Articular chondrocyte of knee joint (primary cell): ENCODE measurements around the gene WNK3. TPM values are rescaled to one million over a fixed set of nuclear protein-coding genes. Genes with fewer than 3 reads are reported as not detected.

Source experiments
- small RNA-seq: library from RNA; depleted of rRNA; stranded (forward); fragments of <200 nt; gene quantifications from one replicate; pipeline ENCODE3, GENCODE V24; 2012
- total RNA-seq: library from RNA; depleted of rRNA; stranded (reverse); fragments of >200 nt; gene quantifications from 2 replicates; pipeline ENCODE4 v1.2.3, GENCODE V29; 2012

WNK3 gene
- total RNA-seq: 2.2 and 3.0 TPM in 2 replicates

DNA sequence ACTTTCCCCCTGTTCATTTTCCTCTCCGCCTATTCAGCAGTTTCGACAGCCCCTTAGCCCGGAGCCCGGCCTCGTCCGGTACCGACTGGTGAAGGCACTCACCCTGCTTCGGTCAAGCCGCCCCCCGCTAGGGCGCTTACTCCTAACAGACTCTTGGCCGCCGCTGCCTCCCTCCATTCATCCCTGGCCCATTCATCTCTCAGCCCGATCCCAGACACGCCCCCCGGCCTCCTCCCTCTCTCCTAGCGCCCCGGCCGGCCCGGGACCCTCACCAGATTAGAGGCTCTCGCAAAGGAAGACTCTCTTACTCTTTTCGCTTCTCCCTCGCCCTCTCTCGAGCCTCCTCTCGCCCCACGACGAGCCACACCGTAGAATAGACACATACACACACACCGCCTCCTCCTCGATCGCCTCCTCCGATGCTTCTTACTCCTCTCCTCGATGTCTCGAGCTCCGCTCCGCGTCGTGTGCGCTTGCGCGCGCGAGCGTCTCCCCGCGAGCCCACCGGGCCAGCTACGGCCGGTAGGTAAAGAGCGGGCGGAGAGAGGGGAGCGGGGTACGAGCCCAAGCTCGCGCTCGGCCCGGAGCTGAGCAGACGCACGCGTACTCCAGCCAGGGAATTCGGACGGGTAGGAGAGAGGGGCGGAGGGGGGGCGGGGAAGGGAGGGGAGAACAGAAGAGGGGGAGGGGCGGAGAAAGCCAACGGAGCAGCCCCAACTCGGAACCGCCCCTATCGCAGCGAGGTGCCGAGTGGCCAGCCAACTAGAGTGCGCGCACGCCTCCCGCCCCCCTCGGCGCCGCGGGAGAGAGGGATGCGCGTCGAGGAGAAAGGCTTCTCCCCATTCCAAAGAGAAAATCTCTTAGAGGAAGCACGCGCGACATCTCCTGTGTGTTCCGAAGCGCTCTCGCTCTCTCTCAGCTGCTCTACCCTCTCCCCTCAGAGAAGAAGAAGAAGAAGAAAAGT, at the start of gene WNK3:
TSS of gene WNK3 (minus strand) at position 633 of the 964 bp plus-strand sequence.

GRCh38 chrX:54182864-54183613, 174.8 kb downstream of the WNK3 start, which contains the start of gene FAM120C:
Gene FAM120C, minus strand, starts transcription at chrX:54183254. Its CDS starts 56 bp downstream, at chrX:54183198.

Small RNA genes lying within 50 kb of the gene (small RNA-seq; reads per million reads assigned to genes)
- not detected for gene AL589872.1
- not detected for gene RNU6-434P

Other genes with a start within 250 kb of the WNK3 start
- 11.0 and 11.1 TPM in 2 replicates for gene FAM120C, start 174.8 kb downstream of the WNK3 start, total RNA-seq
- gene TSR2, start 82.4 kb upstream of the WNK3 start, total RNA-seq: 13.1 and 13.3 TPM in 2 replicates
- gene FGD1, start 138.2 kb upstream of the WNK3 start, total RNA-seq: 8.8 and 9.0 TPM in 2 replicates
- gene GNL3L, start 172.2 kb upstream of the WNK3 start, total RNA-seq: 35.5 and 41.2 TPM in 2 replicates